NCI-H187 treated with DMSO at 0.1 percent for 48 hours (cell line): ENCODE data around the gene PLEKHA1.

Experiments
- DNase-seq: peaks from one replicate; lab custom pipeline; 2025; lab: John Stamatoyannopoulos, UW

The PLEKHA1 gene

GRCh38 chr10:122480146-122480833 lies 105.8 kb downstream of the PLEKHA1 start:
- DNase-seq, result no peak

GRCh38 chr10:122481296-122482056 lies 107.0 kb downstream of the PLEKHA1 start:
- DNase-seq, result no peak
